Neural progenitor cell (in vitro differentiated cells): ENCODE results near the gene LTBP2. TPM values are rescaled to one million over a fixed set of nuclear protein-coding genes. Genes with fewer than 3 reads are reported as not detected.

ENCODE experiments used
- DNase-seq: peaks from one replicate; pipeline ENCODE4 v3.0.0-alpha.2; 2016; ENCODE audit warnings: low spot score
- H2AFZ ChIP-seq: fragments of 200-600 bp; sonication (generic); replicated peaks from 2 replicates; pipeline ENCODE4 v1.6.1; 2016; ENCODE audit warnings: antibody characterized with exemption
- H3F3A ChIP-seq: fragments of 200-600 bp; sonication (generic); 2 replicates; pipeline ENCODE4 v1.6.1; 2016; ENCODE audit warnings: antibody characterized with exemption, low read depth
- H3K27ac ChIP-seq: fragments of 200-600 bp; sonication (generic); 2 replicates; pipeline ENCODE4 v1.5.1; 2016; ENCODE audit warnings: mild to moderate bottlenecking
- H3K27me3 ChIP-seq: fragments of 200-600 bp; sonication (generic); 2 replicates; pipeline ENCODE4 v1.6.1; 2016; ENCODE audit warnings: mild to moderate bottlenecking, moderate library complexity
- H3K36me3 ChIP-seq: fragments of 200-600 bp; sonication (generic); 2 replicates; pipeline ENCODE4 v1.5.1; 2016
- H3K4me1 ChIP-seq: fragments of 200-600 bp; sonication (generic); 2 replicates; pipeline ENCODE4 v1.6.1; 2016; ENCODE audit warnings: mixed run types
- H3K4me2 ChIP-seq: fragments of 200-600 bp; sonication (generic); 2 replicates; pipeline ENCODE4 v1.6.1; 2016
- H3K4me3 ChIP-seq: fragments of 200-600 bp; sonication (generic); 2 replicates; pipeline ENCODE4 v1.5.1; 2016
- H3K79me2 ChIP-seq: fragments of 200-600 bp; sonication (generic); 2 replicates; pipeline ENCODE4 v1.6.1; 2016; ENCODE audit warnings: low read depth
- H3K9ac ChIP-seq: fragments of 200-600 bp; sonication (generic); 2 replicates; pipeline ENCODE4 v1.6.1; 2016
- H3K9me3 ChIP-seq: fragments of 200-600 bp; sonication (generic); 2 replicates; pipeline ENCODE4 v1.5.1; 2016; ENCODE audit warnings: low read depth
- H4K20me1 ChIP-seq: fragments of 200-600 bp; sonication (generic); 2 replicates; pipeline ENCODE4 v1.6.1; 2016; ENCODE audit warnings: low read depth
- H3K27ac Mint-ChIP-seq: 3 replicates; pipeline ENCODE4 v1.8.0; 2021; ENCODE audit warnings: mixed read lengths
- H3K27me3 Mint-ChIP-seq: 2 replicates; pipeline ENCODE4 v1.8.0; 2022; ENCODE audit warnings: low read depth, mild to moderate bottlenecking, inconsistent platforms, moderate library complexity, mixed read lengths; ENCODE audit not compliant: insufficient read depth
- H3K36me3 Mint-ChIP-seq: 3 replicates; pipeline ENCODE4 v1.8.0; 2021; ENCODE audit warnings: mixed read lengths
- H3K4me1 Mint-ChIP-seq: 3 replicates; pipeline ENCODE4 v1.8.0; 2021; ENCODE audit warnings: mixed read lengths
- H3K4me3 Mint-ChIP-seq: 3 replicates; pipeline ENCODE4 v1.8.0; 2021; ENCODE audit warnings: mild to moderate bottlenecking, moderate library complexity, mixed read lengths
- H3K9me3 Mint-ChIP-seq: 3 replicates; pipeline ENCODE4 v1.8.0; 2020; ENCODE audit warnings: mixed read lengths
- CTCF ChIP-seq: fragments of 200-600 bp; sonication (generic); IDR thresholded peaks from 2 replicates; pipeline ENCODE4 v1.5.1; 2017; ENCODE audit warnings: antibody characterized with exemption, mild to moderate bottlenecking
- EZH2 ChIP-seq: fragments of 200-600 bp; sonication (generic); IDR thresholded peaks from 2 replicates; pipeline ENCODE4 v1.6.1; 2017; ENCODE audit warnings: antibody characterized with exemption, mild to moderate bottlenecking, moderate library complexity
- EZH2phosphoT487 ChIP-seq: fragments of 200-600 bp; sonication (generic); IDR thresholded peaks from 2 replicates; pipeline ENCODE4 v1.6.1; 2017; ENCODE audit warnings: antibody characterized with exemption
- total RNA-seq: library from RNA; depleted of rRNA; stranded (reverse); fragments of >200 nt; gene quantifications from 2 replicates; pipeline ENCODE4 v1.2.3, GENCODE V29; 2015; ENCODE audit warnings: low replicate concordance

The LTBP2 gene
- total RNA-seq, 1 donor from 2014 or later = 0.43 TPM

- Histone ChIP-seq H3K36me3 (no peaks in the 10 kb centered on the region), H2AFZ (no peak overlapping the region), H3K9me3 (no peaks in the 10 kb centered on the region), H3K79me2 (no peaks in the 10 kb centered on the region), H3F3A (no peaks in the 10 kb centered on the region), H4K20me1 (no peaks in the 10 kb centered on the region), H3K27me3 (no peaks in the 10 kb centered on the region), H3K9ac (no peak overlapping the region), H3K4me1 (peaks cover 7% of the 10 kb centered on the region), H3K27ac (no peak overlapping the region), H3K4me2 (no peak overlapping the region), H3K4me3 (no peak overlapping the region)
- DNase-seq = no peak
- H3K27me3 Mint-ChIP-seq = peaks cover 9% of the 10 kb centered on the region
- H3K27ac Mint-ChIP-seq = no peak overlapping the region
- no peak overlapping the region for H3K4me3 Mint-ChIP-seq
- TF ChIP-seq EZH2phosphoT487 (no peak), EZH2 (no peak), CTCF (no peak)
- H3K4me1 Mint-ChIP-seq = peaks cover 19% of the 10 kb centered on the region
- H3K36me3 Mint-ChIP-seq = no peaks in the 10 kb centered on the region
- H3K9me3 Mint-ChIP-seq = no peaks in the 10 kb centered on the region
Measured at GRCh38 chr14:74621556-74621955, 9.5 kb upstream of the LTBP2 start.

- Histone ChIP-seq H3K36me3 (no peaks in the 10 kb centered on the region), H3K4me3 (no peak overlapping the region), H3K27ac (no peak overlapping the region), H3K9ac (no peak overlapping the region), H2AFZ (no peak overlapping the region), H3K4me2 (no peak overlapping the region), H3K9me3 (no peaks in the 10 kb centered on the region), H3F3A (no peaks in the 10 kb centered on the region), H4K20me1 (no peaks in the 10 kb centered on the region), H3K27me3 (no peaks in the 10 kb centered on the region), H3K4me1 (peaks cover 9% of the 10 kb centered on the region), H3K79me2 (no peaks in the 10 kb centered on the region)
- no peak overlapping the region for H3K4me3 Mint-ChIP-seq
- H3K27ac Mint-ChIP-seq = no peak overlapping the region
- peaks cover 22% of the 10 kb centered on the region for H3K4me1 Mint-ChIP-seq
- TF ChIP-seq EZH2phosphoT487 (no peak), CTCF (no peak), EZH2 (no peak)
- no peaks in the 10 kb centered on the region for H3K36me3 Mint-ChIP-seq
- peaks cover 10% of the 10 kb centered on the region for H3K27me3 Mint-ChIP-seq
- no peak for DNase-seq
- no peaks in the 10 kb centered on the region for H3K9me3 Mint-ChIP-seq
Measured at GRCh38 chr14:74620923-74621322, 8.9 kb upstream of the LTBP2 start.

- H3K27me3 ChIP-seq = no peaks in the 10 kb centered on the region
- no peaks in the 10 kb centered on the region for H4K20me1 ChIP-seq
- no peak overlapping the region for H3K4me2 ChIP-seq
- no peak overlapping the region for H3K9ac ChIP-seq
- peaks cover 9% of the 10 kb centered on the region for H3K4me1 ChIP-seq
- no peaks in the 10 kb centered on the region for H3K36me3 ChIP-seq
- Mint-ChIP-seq H3K27me3 (peaks cover 12% of the 10 kb centered on the region), H3K9me3 (no peaks in the 10 kb centered on the region), H3K4me3 (no peak overlapping the region), H3K36me3 (no peaks in the 10 kb centered on the region), H3K27ac (no peak overlapping the region), H3K4me1 (peaks cover 25% of the 10 kb centered on the region)
- no peak for DNase-seq
- no peaks in the 10 kb centered on the region for H3K79me2 ChIP-seq
- H3K9me3 ChIP-seq = no peaks in the 10 kb centered on the region
- no peak overlapping the region for H3K27ac ChIP-seq
- no peak overlapping the region for H3K4me3 ChIP-seq
- no peaks in the 10 kb centered on the region for H3F3A ChIP-seq
- TF ChIP-seq EZH2phosphoT487 = no peak
- TF ChIP-seq EZH2 = no peak
- no peak for TF ChIP-seq CTCF
- H2AFZ ChIP-seq = no peak overlapping the region
Measured at GRCh38 chr14:74620497-74620921, 8.5 kb upstream of the LTBP2 start.
